OCI-LY1 (cell line): ENCODE data around the gene CABS1.

Experiments used
- H2AFZ ChIP-seq: fragments of 200-600 bp; sonication (generic), shearing (Covaris generic); 2 replicates; pipeline ENCODE4 v1.6.0; 2014; ENCODE audit warnings: antibody characterized with exemption, mild to moderate bottlenecking, low read length
- H3F3A ChIP-seq: fragments of 200-600 bp; sonication (generic), shearing (Covaris generic); 2 replicates; pipeline ENCODE4 v1.6.0; 2014; ENCODE audit warnings: mild to moderate bottlenecking, antibody characterized with exemption, low read length, moderate library complexity; ENCODE audit not compliant: insufficient read depth
- H3K27ac ChIP-seq: fragments of 200-600 bp; sonication (generic); 2 replicates; pipeline ENCODE4 v1.5.1; 2014; ENCODE audit warnings: low read length, mixed run types, mild to moderate bottlenecking, low read depth; ENCODE audit not compliant: poor library complexity, severe bottlenecking
- H3K27me3 ChIP-seq: fragments of 200-600 bp; sonication (generic); 2 replicates; pipeline ENCODE4 v1.6.0; 2014; ENCODE audit warnings: antibody characterized with exemption, mild to moderate bottlenecking, low read length, moderate library complexity; ENCODE audit not compliant: insufficient read depth
- H3K36me3 ChIP-seq: fragments of 200-600 bp; sonication (generic); 2 replicates; pipeline ENCODE4 v1.6.1; 2014; ENCODE audit warnings: mild to moderate bottlenecking, antibody characterized with exemption, low read length, moderate library complexity, mixed read lengths; ENCODE audit not compliant: insufficient read depth
- H3K4me1 ChIP-seq: fragments of 200-600 bp; sonication (generic); 2 replicates; pipeline ENCODE4 v1.5.1; 2014; ENCODE audit warnings: mild to moderate bottlenecking, low read length, moderate library complexity; ENCODE audit not compliant: insufficient read depth, severe bottlenecking
- H3K4me2 ChIP-seq: fragments of 200-600 bp; sonication (generic), shearing (Covaris generic); 2 replicates; pipeline ENCODE4 v1.6.1; 2014; ENCODE audit warnings: low read length
- H3K4me3 ChIP-seq: fragments of 200-600 bp; sonication (generic); 2 replicates; pipeline ENCODE4 v1.5.1; 2014; ENCODE audit warnings: low read length, low read depth, mild to moderate bottlenecking, mixed read lengths; ENCODE audit not compliant: poor library complexity, severe bottlenecking
- H3K79me2 ChIP-seq: fragments of 200-600 bp; shearing (Covaris generic); 2 replicates; pipeline ENCODE4 v1.6.1; 2016; ENCODE audit warnings: mixed run types, low read length, mixed read lengths; ENCODE audit not compliant: insufficient read depth
- H3K9ac ChIP-seq: fragments of 200-600 bp; sonication (generic), shearing (Covaris generic); 2 replicates; pipeline ENCODE4 v1.6.1; 2014; ENCODE audit warnings: mild to moderate bottlenecking, low read length, mixed read lengths
- H3K9me2 ChIP-seq: fragments of 200-600 bp; sonication (generic), shearing (Covaris generic); 2 replicates; pipeline ENCODE4 v1.6.1; 2014; ENCODE audit warnings: low read depth, mild to moderate bottlenecking, low read length, mixed read lengths
- H3K9me3 ChIP-seq: fragments of 200-600 bp; shearing (Covaris generic); 2 replicates; pipeline ENCODE4 v1.6.1; 2014; ENCODE audit warnings: low read length, mixed read lengths
- H4K20me1 ChIP-seq: fragments of 200-600 bp; sonication (generic), shearing (Covaris generic); 2 replicates; pipeline ENCODE4 v1.6.0; 2016; ENCODE audit warnings: mild to moderate bottlenecking, low read length; ENCODE audit not compliant: insufficient read depth
- EZH2 ChIP-seq: fragments of 200-600 bp; sonication (generic), shearing (Covaris generic); IDR thresholded peaks from 2 replicates; pipeline ENCODE4 v1.8.0; 2017; ENCODE audit warnings: borderline replicate concordance, mixed run types, mild to moderate bottlenecking, antibody characterized with exemption, low read length, moderate library complexity, mixed read lengths
- TF ChIP-seq, protein P1 (sequence below): fragments of 200-600 bp; sonication (generic), shearing (Covaris generic); IDR thresholded peaks from 2 replicates; pipeline ENCODE4 v1.5.1; 2017; ENCODE audit warnings: mild to moderate bottlenecking, antibody characterized with exemption, low read length, moderate library complexity, mixed read lengths

Gene CABS1

DNA sequence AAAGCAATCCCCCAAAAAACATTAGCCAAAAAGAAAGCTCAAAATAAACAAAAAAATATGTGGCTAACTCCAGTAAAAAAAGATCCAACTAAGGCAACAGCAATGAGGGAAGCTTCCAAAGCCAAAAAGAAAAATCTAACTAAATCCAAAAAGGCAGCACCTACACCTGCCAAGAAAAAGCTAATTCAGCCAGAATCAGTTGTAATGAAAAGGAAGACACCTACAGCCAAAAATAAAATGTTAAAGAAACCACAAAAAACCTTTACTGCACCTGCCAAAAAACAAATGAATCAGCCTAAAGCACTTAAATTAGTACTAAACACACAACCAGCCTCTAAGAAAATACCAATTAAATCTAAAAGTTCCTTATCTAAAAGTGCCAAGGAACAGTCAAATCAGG is 37.2 kb upstream of the CABS1 start:
- Histone ChIP-seq H4K20me1 (no peaks in the 10 kb centered on the region), H2AFZ (no peak overlapping the region), H3F3A (no peaks in the 10 kb centered on the region), H3K9ac (no peak overlapping the region), H3K4me2 (no peak overlapping the region), H3K36me3 (no peaks in the 10 kb centered on the region), H3K4me1 (no peaks in the 10 kb centered on the region), H3K9me2 (no peaks in the 10 kb centered on the region), H3K27me3 (no peaks in the 10 kb centered on the region), H3K79me2 (no peaks in the 10 kb centered on the region), H3K4me3 (no peak overlapping the region), H3K27ac (no peak overlapping the region), H3K9me3 (no peaks in the 10 kb centered on the region)
- TF ChIP-seq EZH2, result no peak
- TF ChIP-seq, protein P1, sequence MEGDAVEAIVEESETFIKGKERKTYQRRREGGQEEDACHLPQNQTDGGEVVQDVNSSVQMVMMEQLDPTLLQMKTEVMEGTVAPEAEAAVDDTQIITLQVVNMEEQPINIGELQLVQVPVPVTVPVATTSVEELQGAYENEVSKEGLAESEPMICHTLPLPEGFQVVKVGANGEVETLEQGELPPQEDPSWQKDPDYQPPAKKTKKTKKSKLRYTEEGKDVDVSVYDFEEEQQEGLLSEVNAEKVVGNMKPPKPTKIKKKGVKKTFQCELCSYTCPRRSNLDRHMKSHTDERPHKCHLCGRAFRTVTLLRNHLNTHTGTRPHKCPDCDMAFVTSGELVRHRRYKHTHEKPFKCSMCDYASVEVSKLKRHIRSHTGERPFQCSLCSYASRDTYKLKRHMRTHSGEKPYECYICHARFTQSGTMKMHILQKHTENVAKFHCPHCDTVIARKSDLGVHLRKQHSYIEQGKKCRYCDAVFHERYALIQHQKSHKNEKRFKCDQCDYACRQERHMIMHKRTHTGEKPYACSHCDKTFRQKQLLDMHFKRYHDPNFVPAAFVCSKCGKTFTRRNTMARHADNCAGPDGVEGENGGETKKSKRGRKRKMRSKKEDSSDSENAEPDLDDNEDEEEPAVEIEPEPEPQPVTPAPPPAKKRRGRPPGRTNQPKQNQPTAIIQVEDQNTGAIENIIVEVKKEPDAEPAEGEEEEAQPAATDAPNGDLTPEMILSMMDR, result no peak

DNA sequence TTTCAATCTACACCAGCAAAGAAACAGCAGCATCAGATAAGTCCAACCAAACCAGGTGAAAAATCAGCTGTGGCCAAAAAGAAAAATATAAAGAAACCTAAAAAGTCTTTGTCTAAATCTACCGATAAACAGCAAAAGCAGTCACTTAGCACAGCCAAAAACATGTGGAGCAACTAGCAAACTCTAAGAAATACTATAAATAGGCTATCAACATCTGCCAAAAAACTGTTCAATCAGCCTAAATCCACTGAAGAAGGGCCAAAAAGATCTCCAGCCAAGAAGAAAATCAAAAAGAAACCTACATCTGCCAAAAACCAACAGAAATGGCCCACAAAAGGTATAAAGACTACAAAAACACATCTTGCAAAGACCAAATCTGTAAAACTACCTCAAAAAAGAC is 36.7 kb upstream of the CABS1 start:
- Histone ChIP-seq H3K9ac (no peak overlapping the region), H3K4me2 (no peak overlapping the region)

DNA sequence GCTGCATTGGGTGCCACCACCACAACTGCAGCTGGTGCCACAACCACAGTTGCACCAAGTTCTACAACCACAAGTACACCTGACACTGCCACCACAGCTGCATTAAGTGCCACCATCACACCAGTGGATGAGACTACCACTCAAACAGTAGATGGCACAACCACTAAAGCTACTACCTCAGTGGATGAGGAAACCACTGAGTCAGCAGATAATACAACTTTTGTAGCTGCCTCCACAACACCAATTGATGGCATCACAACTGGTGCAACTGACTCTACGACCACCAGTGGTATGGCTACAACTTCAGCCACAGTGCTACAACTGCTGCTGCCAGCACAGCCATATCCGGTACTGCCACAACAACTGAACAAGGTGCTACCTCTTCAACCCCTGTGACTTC is 35.1 kb upstream of the CABS1 start:
- no peaks in the 10 kb centered on the region for H3K36me3 ChIP-seq

More for the DNA sequence above, 36.7 kb upstream of the CABS1 start:
- H3K9me2 ChIP-seq, result no peaks in the 10 kb centered on the region
- no peaks in the 10 kb centered on the region for H4K20me1 ChIP-seq
- H3K36me3 ChIP-seq, result no peaks in the 10 kb centered on the region
- TF ChIP-seq EZH2, result no peak
- TF ChIP-seq, protein P1, result no peak
- no peak overlapping the region for H2AFZ ChIP-seq
- no peaks in the 10 kb centered on the region for H3K79me2 ChIP-seq
- H3K4me3 ChIP-seq, result no peak overlapping the region
- no peaks in the 10 kb centered on the region for H3K27me3 ChIP-seq
- no peak overlapping the region for H3K27ac ChIP-seq
- no peaks in the 10 kb centered on the region for H3K9me3 ChIP-seq
- no peaks in the 10 kb centered on the region for H3F3A ChIP-seq
- H3K4me1 ChIP-seq, result no peaks in the 10 kb centered on the region

More for the DNA sequence above, 35.1 kb upstream of the CABS1 start:
- TF ChIP-seq EZH2, result no peak
- TF ChIP-seq, protein P1, result no peak
- no peaks in the 10 kb centered on the region for H3K79me2 ChIP-seq
- no peak overlapping the region for H3K4me3 ChIP-seq
- H3K27me3 ChIP-seq, result no peaks in the 10 kb centered on the region
- no peak overlapping the region for H3K4me2 ChIP-seq
- no peaks in the 10 kb centered on the region for H3K9me3 ChIP-seq
- no peak overlapping the region for H3K27ac ChIP-seq
- no peaks in the 10 kb centered on the region for H3F3A ChIP-seq
- no peaks in the 10 kb centered on the region for H3K4me1 ChIP-seq
- no peak overlapping the region for H3K9ac ChIP-seq
- H2AFZ ChIP-seq, result no peak overlapping the region
- H3K9me2 ChIP-seq, result no peaks in the 10 kb centered on the region
- H4K20me1 ChIP-seq, result no peaks in the 10 kb centered on the region
